ENCODE results near the gene DOC2A.

- TF ChIP-seq CTCF (IDR thresholded peaks at IDR 0.05 in 8 of 11, conservative IDR thresholded peaks at IDR 0.05 in 3 of 11) = no peak
- TF ChIP-seq POLR2A (IDR thresholded peaks at IDR 0.05) = no peak
- no peak for TF ChIP-seq POLR2AphosphoS5 (IDR thresholded peaks at IDR 0.05)
Measured at GRCh38 chr16:29984764-29985147, 26.1 kb downstream of the DOC2A start.
